Activated B cell treated with CpG ODN at 0.5 μM for 24 hours (primary cell): ENCODE results near the gene ALPL. TPM values are rescaled to one million over a fixed set of nuclear protein-coding genes. Genes with fewer than 3 reads are reported as not detected.

Experiments used
- ATAC-seq: fragments of 200-7000 bp; cut with Tn5 transposase; one replicate; pipeline ENCODE4 v1.10.0; 2021; ENCODE audit warnings: low read depth, mild to moderate bottlenecking, moderate library complexity
- CTCF ChIA-PET: fragments of 350-600 bp; sonication (Branson Sonifier 250); formaldehyde crosslinking; loops from one replicate; lab custom pipeline; 2021; ENCODE audit warnings: antibody characterized with exemption; lab: Charles Lee
- POLR2A ChIA-PET: fragments of 350-600 bp; sonication (Branson Sonifier 250); formaldehyde crosslinking; loops from one replicate; lab custom pipeline; 2021; ENCODE audit warnings: antibody characterized with exemption; lab: Charles Lee
- DNase-seq: peaks from one replicate; pipeline ENCODE4 v3.0.0; 2022
- H3K27ac Mint-ChIP-seq: one replicate; pipeline ENCODE4 v1.8.0; 2020; ENCODE audit warnings: mixed read lengths
- H3K27me3 Mint-ChIP-seq: one replicate; pipeline ENCODE4 v1.8.0; 2021; ENCODE audit warnings: mixed read lengths
- H3K36me3 Mint-ChIP-seq: one replicate; pipeline ENCODE4 v1.8.0; 2021; ENCODE audit warnings: low read depth, mixed read lengths
- H3K4me1 Mint-ChIP-seq: one replicate; pipeline ENCODE4 v1.8.0; 2021; ENCODE audit warnings: mixed read lengths
- H3K4me3 Mint-ChIP-seq: one replicate; pipeline ENCODE4 v1.8.0; 2020; ENCODE audit warnings: mild to moderate bottlenecking, mixed read lengths
- H3K9me3 Mint-ChIP-seq: one replicate; pipeline ENCODE4 v1.8.0; 2020; ENCODE audit warnings: mixed read lengths
- CTCF ChIP-seq: fragments of 200-600 bp; IDR thresholded peaks from one replicate; pipeline ENCODE4 v1.8.0; 2022; ENCODE audit warnings: antibody characterized with exemption, mild to moderate bottlenecking
- intact Hi-C: fragments of 100-400 bp; cut with micrococcal nuclease; formaldehyde crosslinking; loops from one replicate; pipeline ENCODE4 v1.15.1; 2024
- total RNA-seq: library from RNA; stranded (reverse); gene quantifications from 2 replicates; pipeline ENCODE4 v1.2.3, GENCODE V29; 2022

The ALPL gene
- total RNA-seq, 1 donor from 2014 or later, result 14.7 TPM

- intact Hi-C loops, result loop anchor here (10.0 kb wide), 1 partner anchor 276 kb away; no protein-coding TSS in a partner anchor
- no peak for TF ChIP-seq CTCF
- DNase-seq (no peak), ATAC-seq (no peak)
- H3K27me3 Mint-ChIP-seq, result peaks cover 8% of the 10 kb centered on the region
- H3K4me1 Mint-ChIP-seq, result peaks cover 17% of the 10 kb centered on the region
- POLR2A ChIA-PET, result interaction anchor here (0.5 to 1.0 kb wide), 3 partner anchors 11 to 1635 kb away, joined by 3 to 5 read pairs (median 4); no protein-coding TSS in a partner anchor
- no peaks in the 10 kb centered on the region for H3K36me3 Mint-ChIP-seq
- H3K27ac Mint-ChIP-seq, result no peak overlapping the region
- H3K9me3 Mint-ChIP-seq, result no peaks in the 10 kb centered on the region
- CTCF ChIA-PET, result no interaction called here
- H3K4me3 Mint-ChIP-seq, result no peak overlapping the region
Observed at GRCh38 chr1:21530368-21531016, 21.3 kb downstream of the ALPL start.

- peaks cover 8% of the 10 kb centered on the region for H3K27me3 Mint-ChIP-seq
- ATAC-seq (no peak), DNase-seq (no peak)
- ChIA-PET CTCF (no interaction called here), POLR2A (no interaction called here)
- peaks cover 12% of the 10 kb centered on the region for H3K4me1 Mint-ChIP-seq
- H3K4me3 Mint-ChIP-seq, result no peak overlapping the region
- H3K27ac Mint-ChIP-seq, result no peak overlapping the region
- H3K9me3 Mint-ChIP-seq, result no peaks in the 10 kb centered on the region
- intact Hi-C loops, result loop anchor here (10.0 kb wide), 1 partner anchor 276 kb away; no protein-coding TSS in a partner anchor
- no peaks in the 10 kb centered on the region for H3K36me3 Mint-ChIP-seq
- no peak for TF ChIP-seq CTCF
Observed at GRCh38 chr1:21531241-21531640, 22.0 kb downstream of the ALPL start.

GRCh38 chr1:21532496-21532895 is 23.3 kb downstream of the ALPL start:
- Mint-ChIP-seq H3K9me3 (no peaks in the 10 kb centered on the region), H3K4me3 (no peak overlapping the region), H3K36me3 (no peaks in the 10 kb centered on the region), H3K27me3 (peaks cover 8% of the 10 kb centered on the region), H3K4me1 (peaks cover 5% of the 10 kb centered on the region), H3K27ac (no peak overlapping the region)
- no peak for TF ChIP-seq CTCF
- CTCF ChIA-PET, result interaction anchor here (0.6 to 1.3 kb wide), 5 partner anchors 9 to 23 kb away, joined by 3 to 8 read pairs (median 5); partner anchors contain the start of gene ALPL
- ATAC-seq (no peak), DNase-seq (no peak)
- POLR2A ChIA-PET, result interaction anchor here (1.2 kb wide), 1 partner anchor 14 kb away, joined by 7 read pairs; no protein-coding TSS in a partner anchor
- intact Hi-C loops, result loop anchor here (10.0 kb wide), 1 partner anchor 278 kb away; no protein-coding TSS in a partner anchor

GRCh38 chr1:21532992-21533534 is 23.8 kb downstream of the ALPL start:
- peaks cover 5% of the 10 kb centered on the region for H3K4me1 Mint-ChIP-seq
- intact Hi-C loops, result loop anchor here (10.0 kb wide), 1 partner anchor 278 kb away; no protein-coding TSS in a partner anchor
- ATAC-seq, result no peak
- DNase-seq, result no peak
- CTCF ChIA-PET, result interaction anchor here (1.0 to 1.3 kb wide), 4 partner anchors 10 to 24 kb away, joined by 4 to 8 read pairs (median 6); partner anchors contain the start of gene ALPL
- H3K27me3 Mint-ChIP-seq, result peaks cover 10% of the 10 kb centered on the region
- no peak overlapping the region for H3K27ac Mint-ChIP-seq
- H3K9me3 Mint-ChIP-seq, result no peaks in the 10 kb centered on the region
- no peaks in the 10 kb centered on the region for H3K36me3 Mint-ChIP-seq
- POLR2A ChIA-PET, result interaction anchor here (0.6 to 1.2 kb wide), 2 partner anchors 10 to 14 kb away, joined by 4 to 7 read pairs; no protein-coding TSS in a partner anchor
- no peak for TF ChIP-seq CTCF
- H3K4me3 Mint-ChIP-seq, result no peak overlapping the region

- no peaks in the 10 kb centered on the region for H3K36me3 Mint-ChIP-seq
- no peak overlapping the region for H3K27ac Mint-ChIP-seq
Observed at GRCh38 chr1:21534146-21534545, 24.9 kb downstream of the ALPL start.

More at GRCh38 chr1:21534146-21534545, 24.9 kb downstream of the ALPL start:
- Mint-ChIP-seq H3K4me1 (peaks cover 5% of the 10 kb centered on the region), H3K27me3 (peaks cover 18% of the 10 kb centered on the region), H3K4me3 (no peak overlapping the region), H3K9me3 (no peaks in the 10 kb centered on the region)
- TF ChIP-seq CTCF, result no peak
- ATAC-seq (no peak), DNase-seq (no peak)
- POLR2A ChIA-PET, result interaction anchor here (0.6 kb wide), 1 partner anchor 10 kb away, joined by 5 read pairs; no protein-coding TSS in a partner anchor
- CTCF ChIA-PET, result interaction anchor here (1.8 to 2.8 kb wide), 3 partner anchors 21 to 165 kb away, joined by 4 to 50 read pairs (median 36); partner anchors contain the start of gene ALPL
- intact Hi-C loops, result loop anchor here (1.0 to 10.0 kb wide), 4 partner anchors 15 to 279 kb away; partner anchors contain the start of gene ALPL
